ENCODE data around the gene HMGCS2. TPM values are rescaled to one million over a fixed set of nuclear protein-coding genes. Genes with fewer than 3 reads are reported as not detected.

The HMGCS2 gene
- total and polyA plus RNA-seq, 7 donors, result 0.10 to 55.2 (median 14.1) TPM

DNA sequence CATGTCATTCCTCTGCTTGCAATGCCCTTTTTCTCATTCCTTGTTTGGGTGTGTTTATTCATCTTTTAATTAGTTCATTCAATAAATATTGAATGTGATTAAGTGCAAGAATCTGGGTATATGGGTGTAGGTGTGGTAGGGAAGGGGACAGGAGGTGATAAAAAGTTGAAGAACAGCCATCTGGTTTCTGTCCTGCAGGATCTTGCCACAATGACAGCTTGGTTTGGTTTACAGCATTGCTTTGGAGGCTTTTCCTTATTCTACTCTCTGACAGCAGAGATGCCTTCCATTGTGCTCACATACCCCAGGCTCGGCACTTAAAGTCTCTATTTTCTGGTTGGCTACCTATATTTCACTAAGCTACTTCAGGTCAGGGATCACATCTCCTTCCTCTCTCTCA lies 45.6 kb upstream of the HMGCS2 start:
- no peak for ATAC-seq
- 70 to 82% (median 80%) methylated on average over 1 of the region's 1 CpG for WGBS, 3 donors
- H3K9me3 ChIP-seq, result no peaks in the 10 kb centered on the region
- H3K4me3 ChIP-seq, result no peak overlapping the region
- intact Hi-C loops (cut with DNase I), result no loop called here
- H3K36me3 ChIP-seq (ENCODE audit: insufficient read depth in 1 of 2, low read depth in 1 of 2), result no peaks in the 10 kb centered on the region
- no peak overlapping the region for H3K27ac ChIP-seq
- TF ChIP-seq, protein P1, sequence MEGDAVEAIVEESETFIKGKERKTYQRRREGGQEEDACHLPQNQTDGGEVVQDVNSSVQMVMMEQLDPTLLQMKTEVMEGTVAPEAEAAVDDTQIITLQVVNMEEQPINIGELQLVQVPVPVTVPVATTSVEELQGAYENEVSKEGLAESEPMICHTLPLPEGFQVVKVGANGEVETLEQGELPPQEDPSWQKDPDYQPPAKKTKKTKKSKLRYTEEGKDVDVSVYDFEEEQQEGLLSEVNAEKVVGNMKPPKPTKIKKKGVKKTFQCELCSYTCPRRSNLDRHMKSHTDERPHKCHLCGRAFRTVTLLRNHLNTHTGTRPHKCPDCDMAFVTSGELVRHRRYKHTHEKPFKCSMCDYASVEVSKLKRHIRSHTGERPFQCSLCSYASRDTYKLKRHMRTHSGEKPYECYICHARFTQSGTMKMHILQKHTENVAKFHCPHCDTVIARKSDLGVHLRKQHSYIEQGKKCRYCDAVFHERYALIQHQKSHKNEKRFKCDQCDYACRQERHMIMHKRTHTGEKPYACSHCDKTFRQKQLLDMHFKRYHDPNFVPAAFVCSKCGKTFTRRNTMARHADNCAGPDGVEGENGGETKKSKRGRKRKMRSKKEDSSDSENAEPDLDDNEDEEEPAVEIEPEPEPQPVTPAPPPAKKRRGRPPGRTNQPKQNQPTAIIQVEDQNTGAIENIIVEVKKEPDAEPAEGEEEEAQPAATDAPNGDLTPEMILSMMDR (IDR thresholded peaks at IDR 0.05), result no peak
- no peak for DNase-seq
- H3K4me1 ChIP-seq, result no peaks in the 10 kb centered on the region
- H3K27me3 ChIP-seq (ENCODE audit: insufficient read depth in 3 of 3, low read length in 2 of 3), result no peaks in the 10 kb centered on the region

GRCh38 chr1:119811985-119812557 lies 43.4 kb upstream of the HMGCS2 start:
- no peak overlapping the region for H3K4me3 ChIP-seq
- H3K36me3 ChIP-seq (ENCODE audit: insufficient read depth in 1 of 2, low read depth in 1 of 2), result no peaks in the 10 kb centered on the region
- intact Hi-C loops (cut with DNase I), result no loop called here
- WGBS, 3 donors, result 65 to 71% (median 67%) methylated on average over 2 of the region's 2 CpGs
- no peaks in the 10 kb centered on the region for H3K27me3 ChIP-seq (ENCODE audit: insufficient read depth in 3 of 3, low read length in 2 of 3)
- no peaks in the 10 kb centered on the region for H3K4me1 ChIP-seq
- no peak for ATAC-seq
- TF ChIP-seq, protein P1 (IDR thresholded peaks at IDR 0.05), result no peak
- no peak for DNase-seq
- H3K9me3 ChIP-seq, result no peaks in the 10 kb centered on the region
- no peak overlapping the region for H3K27ac ChIP-seq

GRCh38 chr1:119811387-119811786 lies 42.7 kb upstream of the HMGCS2 start, which contains the start of gene REG4:
REG4 (minus strand) TSS chr1:119811460; CDS start chr1:119808769, 2,691 bp downstream.
- H3K27ac ChIP-seq, result no peak within 1 kb of the TSS
- H3K4me3 ChIP-seq, result no peak within 1 kb of the TSS
- WGBS, 3 donors, result 73 to 80% (median 75%) methylated on average over 7 of the region's 7 CpGs
- H3K9me3 ChIP-seq, result no peaks in the 10 kb centered on the region
- DNase-seq (no peak), ATAC-seq (no peak)
- TF ChIP-seq, protein P1 (IDR thresholded peaks at IDR 0.05), result no peak
- no peaks in the 10 kb centered on the region for H3K4me1 ChIP-seq
- no peaks in the 10 kb centered on the region for H3K36me3 ChIP-seq (ENCODE audit: insufficient read depth in 1 of 2, low read depth in 1 of 2)
- peaks cover 0 to 1% (median 0%) of the 10 kb centered on the region in 3 donors for H3K27me3 ChIP-seq (ENCODE audit: insufficient read depth in 3 of 3, low read length in 2 of 3)
- intact Hi-C loops (cut with DNase I), result no loop called here

GRCh38 chr1:119808972-119809550 lies 40.4 kb upstream of the HMGCS2 start:
- Histone ChIP-seq H3K4me1 (no peaks in the 10 kb centered on the region), H3K27me3 (ENCODE audit: insufficient read depth in 3 of 3, low read length in 2 of 3) (peaks cover 0 to 1% (median 0%) of the 10 kb centered on the region in 3 donors), H3K4me3 (no peak overlapping the region), H3K9me3 (no peaks in the 10 kb centered on the region), H3K36me3 (ENCODE audit: insufficient read depth in 1 of 2, low read depth in 1 of 2) (no peaks in the 10 kb centered on the region), H3K27ac (no peak overlapping the region)
- intact Hi-C loops (cut with DNase I), result no loop called here
- DNase-seq (peak; percentile 62 to 79), ATAC-seq (peak; percentile 62 to 84 (median 73))
- WGBS, 3 donors, result 1 to 2% (median 2%) methylated on average over 6 of the region's 6 CpGs
- TF ChIP-seq, protein P1 (IDR thresholded peaks at IDR 0.05), result peak; percentile 83

Data from psoas muscle (tissue), 8 donors.